Right renal pelvis (tissue), 4 donors: ENCODE measurements around the gene C20orf202. TPM values are rescaled to one million over a fixed set of nuclear protein-coding genes. Genes with fewer than 3 reads are reported as not detected.
A peak's percentile ranks its signal among the peaks of the same experiment; 100 is the strongest.
"Not testable (repeated sequence)": the region's sequence is repeated elsewhere in the genome, so short reads cannot be mapped to it uniquely, and the experiment has no call there.

Experiments used
- DNase-seq, 4 donors: peaks; one replicate each; pipeline ENCODE4 v3.0.0-alpha.2; 2013; ENCODE audit warnings: low read depth in 4 of 4, low spot score in 3 of 4, missing footprints in 1 of 4
- polyA plus RNA-seq, 4 donors: library from polyadenylated mRNA; unstranded; fragments of 120-200 nt; gene quantifications; one replicate each; pipeline ENCODE4 v1.2.1, GENCODE V29; 2013; ENCODE audit not compliant: insufficient read length in 4 of 4

The C20orf202 gene
- polyA plus RNA-seq, 4 donors, result 0.24 to 0.44 (median 0.35) TPM

DNA sequence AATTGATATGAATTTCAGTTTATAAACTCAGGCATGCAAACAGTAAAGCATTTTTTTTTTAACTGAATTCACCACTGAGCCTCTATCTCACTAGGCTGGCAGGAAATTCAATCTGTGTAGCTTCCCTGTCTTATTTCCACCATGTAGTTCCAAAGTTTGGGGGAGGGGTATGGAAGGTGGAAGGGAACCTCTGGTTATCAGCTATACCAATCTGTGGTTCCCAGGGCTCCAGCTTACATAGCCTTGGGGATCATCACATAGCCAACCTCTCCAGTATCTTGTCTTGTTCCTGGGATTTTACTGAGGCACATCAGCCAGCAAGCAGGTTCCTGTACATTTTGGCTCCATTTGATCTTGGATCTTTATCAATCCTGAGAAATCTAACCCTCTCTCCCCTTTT, 38.2 kb downstream of the C20orf202 start:
- DNase-seq, result no peak

- DNase-seq, result no peak
Measured at GRCh38 chr20:1242099-1242498, 38.8 kb downstream of the C20orf202 start.

DNA sequence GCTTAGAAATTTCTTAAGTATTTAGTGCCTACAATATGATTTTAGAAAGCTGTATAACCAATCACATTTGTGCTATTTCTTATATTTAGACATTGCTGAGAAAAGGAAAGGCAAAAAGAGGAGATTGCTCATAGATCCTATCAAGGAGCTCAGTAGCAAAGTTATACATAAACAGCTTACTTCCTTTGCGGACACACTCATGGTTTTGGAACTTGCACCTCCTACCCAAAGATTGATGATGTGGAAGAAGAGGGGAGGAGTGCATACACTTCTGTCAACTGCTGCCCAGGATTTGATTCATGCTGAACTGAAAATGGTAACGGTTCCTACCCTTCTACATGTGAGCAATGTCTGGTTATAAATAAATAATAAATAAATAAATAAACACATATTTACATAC, 39.3 kb downstream of the C20orf202 start:
- DNase-seq, result no peak

DNA sequence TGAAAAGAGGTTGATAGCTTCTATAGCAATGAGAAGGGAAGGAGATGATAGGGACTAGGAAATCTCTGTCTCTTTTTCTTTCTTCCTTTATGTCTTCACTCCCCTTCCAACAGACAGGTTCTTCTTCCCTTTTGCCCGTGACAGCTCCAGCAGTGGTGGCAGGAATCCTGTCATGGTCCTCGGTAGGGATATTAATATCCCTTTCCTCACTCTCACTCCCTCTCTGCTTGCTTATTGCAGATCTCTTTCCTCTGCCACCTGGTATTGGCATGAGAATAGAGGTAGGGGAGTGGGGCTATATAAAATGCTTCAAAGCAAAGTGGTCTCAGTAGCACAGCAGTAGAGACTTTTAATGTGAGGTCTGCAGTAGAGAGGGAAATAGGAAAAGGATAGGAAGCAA, 42.3 kb downstream of the C20orf202 start:
- no peak for DNase-seq

DNA sequence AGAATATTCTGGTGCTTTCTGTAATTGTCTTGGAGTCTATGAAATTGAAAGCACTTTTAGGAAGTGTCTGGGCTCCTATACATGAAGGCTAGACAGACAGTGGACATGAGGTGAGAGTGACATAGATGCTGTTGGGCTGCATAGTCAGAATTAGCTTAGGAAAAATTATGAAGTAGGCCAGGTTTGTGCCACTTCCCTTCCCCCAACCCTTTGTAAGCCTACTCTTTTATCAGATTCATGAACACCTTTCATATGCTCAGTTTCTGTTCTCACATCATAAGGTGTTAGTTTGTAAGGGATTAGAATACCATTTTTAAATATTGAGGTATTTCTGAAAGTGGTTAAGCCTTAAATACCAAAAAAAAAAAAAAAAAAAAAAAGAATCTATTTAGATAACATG, 44.4 kb downstream of the C20orf202 start:
- DNase-seq, result no peak

DNA sequence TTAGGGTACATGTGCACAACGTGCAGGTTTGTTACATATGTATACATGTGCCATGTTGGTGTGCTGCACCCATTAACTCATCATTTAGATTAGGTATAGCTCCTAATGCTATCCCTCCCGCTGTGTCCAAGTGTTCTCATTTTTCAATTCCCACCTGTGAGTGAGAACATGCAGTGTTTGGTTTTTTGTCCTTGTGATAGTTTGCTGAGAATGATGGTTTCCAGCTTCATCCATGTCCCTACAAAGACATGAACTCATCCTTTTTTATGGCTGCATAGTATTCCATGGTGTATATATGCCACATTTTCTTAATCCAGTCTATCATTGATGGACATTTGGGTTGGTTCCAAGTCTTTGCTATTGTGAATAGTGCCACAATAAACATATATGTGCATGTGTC, 47.0 kb downstream of the C20orf202 start:
- not testable (repeated sequence) for DNase-seq

DNA sequence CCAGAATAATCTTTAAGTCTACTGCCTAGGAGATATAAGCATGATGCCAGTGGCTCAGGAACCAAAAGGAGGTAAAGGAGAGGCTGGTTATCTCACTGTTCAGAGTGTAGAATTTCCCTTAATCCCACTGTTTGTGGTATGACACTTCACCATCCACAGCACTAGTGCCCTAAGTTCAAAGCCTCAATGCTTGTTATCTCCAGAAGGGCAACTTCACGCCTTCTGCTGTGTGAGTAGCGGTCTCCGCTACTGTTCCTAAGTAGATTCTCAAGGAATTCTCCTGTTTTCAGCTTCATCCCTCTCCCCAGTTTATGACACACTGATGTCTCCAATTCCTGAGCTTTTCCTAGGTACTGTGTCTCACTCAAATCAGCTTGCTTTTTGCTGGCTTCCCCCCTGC, 49.2 kb downstream of the C20orf202 start:
- no peak for DNase-seq

DNA sequence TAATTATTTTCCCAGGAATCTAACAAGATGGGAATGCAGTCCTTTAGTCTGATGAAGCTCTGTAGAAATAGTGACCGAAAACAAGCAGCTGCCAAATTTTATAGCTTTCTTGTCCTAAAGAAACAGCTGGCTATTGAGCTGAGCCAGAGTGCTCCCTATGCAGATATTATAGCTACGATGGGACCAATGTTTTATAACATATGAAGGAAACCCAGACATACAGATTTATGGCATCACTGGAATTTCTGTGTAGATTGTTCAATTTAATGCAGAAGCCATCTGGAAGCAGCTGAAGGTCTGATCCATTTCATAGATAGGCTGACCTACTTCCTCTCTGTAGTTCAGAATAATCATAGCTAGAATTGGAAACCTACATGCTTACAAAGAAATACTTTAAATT, 51.0 kb downstream of the C20orf202 start:
- peak in 1 of 4 donors; percentile 8 for DNase-seq

- DNase-seq, result no peak
Measured at GRCh38 chr20:1255675-1256074, 52.4 kb downstream of the C20orf202 start.

Other genes with a start within 250 kb of the C20orf202 start
- gene RSPO4, start 201.1 kb upstream of the C20orf202 start, polyA plus RNA-seq, result 1 to 10 TPM in 3 of 4 donors, under 1 TPM in 1; 0.96 to 1.7 (median 1.6) TPM
- gene PSMF1, start 84.9 kb upstream of the C20orf202 start, polyA plus RNA-seq, result 100 to 1,000 TPM; 131 to 153 (median 144) TPM
- 1 to 10 TPM; 2.3 to 4.0 (median 3.4) TPM for gene TMEM74B, start 18.5 kb upstream of the C20orf202 start, polyA plus RNA-seq
- not detected for gene RAD21L1, start 22.6 kb downstream of the C20orf202 start, polyA plus RNA-seq
- 1 to 10 TPM; 2.7 to 3.2 (median 2.9) TPM for gene SNPH, start 62.8 kb downstream of the C20orf202 start, polyA plus RNA-seq
- gene SDCBP2, start 125.7 kb downstream of the C20orf202 start, polyA plus RNA-seq, result 1 to 10 TPM; 1.7 to 3.8 (median 2.4) TPM
- 100 to 1,000 TPM; 362 to 409 (median 396) TPM for gene FKBP1A, start 189.6 kb downstream of the C20orf202 start, polyA plus RNA-seq